ENCODE results near the gene DGKH.

The DGKH gene

GRCh38 chr13:42258747-42259146 lies 210.3 kb downstream of the DGKH start:
- no peak overlapping the region for H2AK5ac ChIP-seq (ENCODE audit: low read depth, low read length)
- H4K8ac ChIP-seq (ENCODE audit: low read depth, low read length): no peak overlapping the region
- no peak overlapping the region for H3K18ac ChIP-seq (ENCODE audit: low read length)
- H2BK120ac ChIP-seq (ENCODE audit: low read depth, low read length): no peak overlapping the region
- no peak overlapping the region for H2BK15ac ChIP-seq (ENCODE audit: low read length)
- H4K91ac ChIP-seq (ENCODE audit: low read depth, low read length, poor library complexity): no peak overlapping the region
- no peak overlapping the region for H3K4me3 ChIP-seq (ENCODE audit: low read length in 2 of 2)
- H3K23ac ChIP-seq (ENCODE audit: low read depth, low read length, poor library complexity): no peak overlapping the region
- H3K4me1 ChIP-seq (ENCODE audit: control insufficient read depth in 2 of 2, insufficient read depth in 1 of 2, low read depth in 1 of 2, low read length in 2 of 2): no peaks in the 10 kb centered on the region
- H3K9ac ChIP-seq (ENCODE audit: low read depth, low read length, poor library complexity): no peak overlapping the region
- WGBS, 2 donors (ENCODE audit: extremely low coverage in 2 of 2, insufficient read length in 2 of 2, insufficient replicate concordance in 1 of 2): no CpG with 5 or more reads among the region's 5 CpGs
- no peak overlapping the region for H2BK5ac ChIP-seq (ENCODE audit: low read length)
- H3K36me3 ChIP-seq (replicated peaks in 1 of 2; ENCODE audit: control insufficient read depth in 2 of 2, insufficient read depth in 2 of 2, low read length in 2 of 2): no peaks in the 10 kb centered on the region
- H3K79me1 ChIP-seq (ENCODE audit: low read depth, low read length): no peaks in the 10 kb centered on the region
- no peak for DNase-seq (ENCODE audit: low spot score)
- H3K14ac ChIP-seq (ENCODE audit: low read length): no peak overlapping the region
- no peak overlapping the region for H2BK12ac ChIP-seq (ENCODE audit: low read length)
- no peak overlapping the region for H3K27ac ChIP-seq (replicated peaks; ENCODE audit: low read length)
- H3K9me3 ChIP-seq (replicated peaks in 1 of 2; ENCODE audit: control insufficient read depth in 2 of 2, insufficient read depth in 1 of 2, low read depth in 1 of 2, low read length in 2 of 2): no peaks in the 10 kb centered on the region
- H3K27me3 ChIP-seq (ENCODE audit: control insufficient read depth in 3 of 3, insufficient read depth in 3 of 3, low read depth in 1 of 3, low read length in 3 of 3): no peaks in the 10 kb centered on the region
- no peak overlapping the region for H3K4me2 ChIP-seq (ENCODE audit: insufficient read depth, low read length, poor library complexity, severe bottlenecking)
- peak overlapping the region; percentile 47 for H2AFZ ChIP-seq (ENCODE audit: low read length)
- H3K4ac ChIP-seq (ENCODE audit: low read length): no peak overlapping the region

GRCh38 chr13:42259515-42259914 lies 211.1 kb downstream of the DGKH start:
- H3K4me2 ChIP-seq (ENCODE audit: insufficient read depth, low read length, poor library complexity, severe bottlenecking): no peak overlapping the region
- DNase-seq (ENCODE audit: low spot score): no peak

GRCh38 chr13:42260903-42261654 lies 212.6 kb downstream of the DGKH start:
- Histone ChIP-seq H3K14ac (ENCODE audit: low read length) (no peak overlapping the region), H4K91ac (ENCODE audit: low read depth, low read length, poor library complexity) (no peak overlapping the region), H2BK5ac (ENCODE audit: low read length) (no peak overlapping the region), H3K4me1 (ENCODE audit: control insufficient read depth in 2 of 2, insufficient read depth in 1 of 2, low read depth in 1 of 2, low read length in 2 of 2) (no peaks in the 10 kb centered on the region), H3K27ac (replicated peaks; ENCODE audit: low read length) (no peak overlapping the region), H3K36me3 (replicated peaks in 1 of 2; ENCODE audit: control insufficient read depth in 2 of 2, insufficient read depth in 2 of 2, low read length in 2 of 2) (no peaks in the 10 kb centered on the region), H3K9me3 (replicated peaks in 1 of 2; ENCODE audit: control insufficient read depth in 2 of 2, insufficient read depth in 1 of 2, low read depth in 1 of 2, low read length in 2 of 2) (no peaks in the 10 kb centered on the region), H2BK15ac (ENCODE audit: low read length) (no peak overlapping the region), H4K8ac (ENCODE audit: low read depth, low read length) (no peak overlapping the region), H2BK12ac (ENCODE audit: low read length) (no peak overlapping the region), H3K4ac (ENCODE audit: low read length) (no peak overlapping the region), H3K79me1 (ENCODE audit: low read depth, low read length) (no peaks in the 10 kb centered on the region), H3K27me3 (ENCODE audit: control insufficient read depth in 3 of 3, insufficient read depth in 3 of 3, low read depth in 1 of 3, low read length in 3 of 3) (no peaks in the 10 kb centered on the region), H3K23ac (ENCODE audit: low read depth, low read length, poor library complexity) (no peak overlapping the region), H3K4me2 (ENCODE audit: insufficient read depth, low read length, poor library complexity, severe bottlenecking) (no peak overlapping the region), H2AK5ac (ENCODE audit: low read depth, low read length) (no peak overlapping the region), H2BK120ac (ENCODE audit: low read depth, low read length) (no peak overlapping the region), H3K9ac (ENCODE audit: low read depth, low read length, poor library complexity) (no peak overlapping the region), H2AFZ (ENCODE audit: low read length) (no peak overlapping the region), H3K18ac (ENCODE audit: low read length) (no peak overlapping the region), H3K4me3 (ENCODE audit: low read length in 2 of 2) (no peak overlapping the region)
- WGBS, 2 donors (ENCODE audit: extremely low coverage in 2 of 2, insufficient read length in 2 of 2, insufficient replicate concordance in 1 of 2): no CpG with 5 or more reads among the region's 8 CpGs
- no peak for DNase-seq (ENCODE audit: low spot score)

More at GRCh38 chr13:42259515-42259914, 211.1 kb downstream of the DGKH start:
- H2AFZ ChIP-seq (ENCODE audit: low read length): peak overlapping the region; percentile 47
- H2BK120ac ChIP-seq (ENCODE audit: low read depth, low read length): no peak overlapping the region
- no CpG with 5 or more reads among the region's 4 CpGs for WGBS, 2 donors (ENCODE audit: extremely low coverage in 2 of 2, insufficient read length in 2 of 2, insufficient replicate concordance in 1 of 2)
- no peak overlapping the region for H3K18ac ChIP-seq (ENCODE audit: low read length)
- H3K27me3 ChIP-seq (ENCODE audit: control insufficient read depth in 3 of 3, insufficient read depth in 3 of 3, low read depth in 1 of 3, low read length in 3 of 3): no peaks in the 10 kb centered on the region
- no peak overlapping the region for H3K4me3 ChIP-seq (ENCODE audit: low read length in 2 of 2)
- H4K8ac ChIP-seq (ENCODE audit: low read depth, low read length): no peak overlapping the region
- H2BK5ac ChIP-seq (ENCODE audit: low read length): no peak overlapping the region
- H3K27ac ChIP-seq (replicated peaks; ENCODE audit: low read length): no peak overlapping the region
- no peaks in the 10 kb centered on the region for H3K36me3 ChIP-seq (replicated peaks in 1 of 2; ENCODE audit: control insufficient read depth in 2 of 2, insufficient read depth in 2 of 2, low read length in 2 of 2)
- H3K9me3 ChIP-seq (replicated peaks in 1 of 2; ENCODE audit: control insufficient read depth in 2 of 2, insufficient read depth in 1 of 2, low read depth in 1 of 2, low read length in 2 of 2): no peaks in the 10 kb centered on the region
- H2BK15ac ChIP-seq (ENCODE audit: low read length): no peak overlapping the region
- H2AK5ac ChIP-seq (ENCODE audit: low read depth, low read length): no peak overlapping the region
- no peaks in the 10 kb centered on the region for H3K79me1 ChIP-seq (ENCODE audit: low read depth, low read length)
- no peak overlapping the region for H3K14ac ChIP-seq (ENCODE audit: low read length)
- H3K4me1 ChIP-seq (ENCODE audit: control insufficient read depth in 2 of 2, insufficient read depth in 1 of 2, low read depth in 1 of 2, low read length in 2 of 2): no peaks in the 10 kb centered on the region
- no peak overlapping the region for H2BK12ac ChIP-seq (ENCODE audit: low read length)
- H3K9ac ChIP-seq (ENCODE audit: low read depth, low read length, poor library complexity): no peak overlapping the region
- H3K23ac ChIP-seq (ENCODE audit: low read depth, low read length, poor library complexity): no peak overlapping the region
- H4K91ac ChIP-seq (ENCODE audit: low read depth, low read length, poor library complexity): no peak overlapping the region
- H3K4ac ChIP-seq (ENCODE audit: low read length): no peak overlapping the region

GRCh38 chr13:42266473-42266872 lies 218.0 kb downstream of the DGKH start:
- no peak overlapping the region for H2BK5ac ChIP-seq (ENCODE audit: low read length)
- no peak overlapping the region for H3K14ac ChIP-seq (ENCODE audit: low read length)
- H2BK12ac ChIP-seq (ENCODE audit: low read length): no peak overlapping the region
- H3K27ac ChIP-seq (replicated peaks; ENCODE audit: low read length): no peak overlapping the region
- H3K4ac ChIP-seq (ENCODE audit: low read length): no peak overlapping the region
- no peak overlapping the region for H3K4me3 ChIP-seq (ENCODE audit: low read length in 2 of 2)
- H2BK120ac ChIP-seq (ENCODE audit: low read depth, low read length): no peak overlapping the region
- DNase-seq (ENCODE audit: low spot score): no peak
- no peak overlapping the region for H2AK5ac ChIP-seq (ENCODE audit: low read depth, low read length)
- peak overlapping the region; percentile 16 for H2AFZ ChIP-seq (ENCODE audit: low read length)
- no peak overlapping the region for H3K18ac ChIP-seq (ENCODE audit: low read length)
- no peak overlapping the region for H4K91ac ChIP-seq (ENCODE audit: low read depth, low read length, poor library complexity)
- H3K4me1 ChIP-seq (ENCODE audit: control insufficient read depth in 2 of 2, insufficient read depth in 1 of 2, low read depth in 1 of 2, low read length in 2 of 2): peaks cover 0 to 1% of the 10 kb centered on the region in 2 donors
- H3K23ac ChIP-seq (ENCODE audit: low read depth, low read length, poor library complexity): no peak overlapping the region
- no peak overlapping the region for H2BK15ac ChIP-seq (ENCODE audit: low read length)
- H3K36me3 ChIP-seq (replicated peaks in 1 of 2; ENCODE audit: control insufficient read depth in 2 of 2, insufficient read depth in 2 of 2, low read length in 2 of 2): no peaks in the 10 kb centered on the region
- no CpG with 5 or more reads among the region's 3 CpGs for WGBS, 2 donors (ENCODE audit: extremely low coverage in 2 of 2, insufficient read length in 2 of 2, insufficient replicate concordance in 1 of 2)
- H3K79me1 ChIP-seq (ENCODE audit: low read depth, low read length): no peaks in the 10 kb centered on the region
- H3K9me3 ChIP-seq (replicated peaks in 1 of 2; ENCODE audit: control insufficient read depth in 2 of 2, insufficient read depth in 1 of 2, low read depth in 1 of 2, low read length in 2 of 2): peaks cover 4 to 7% of the 10 kb centered on the region in 2 donors
- H4K8ac ChIP-seq (ENCODE audit: low read depth, low read length): no peak overlapping the region
- H3K9ac ChIP-seq (ENCODE audit: low read depth, low read length, poor library complexity): no peak overlapping the region
- H3K4me2 ChIP-seq (ENCODE audit: insufficient read depth, low read length, poor library complexity, severe bottlenecking): no peak overlapping the region
- no peaks in the 10 kb centered on the region for H3K27me3 ChIP-seq (ENCODE audit: control insufficient read depth in 3 of 3, insufficient read depth in 3 of 3, low read depth in 1 of 3, low read length in 3 of 3)

Measured in neuronal stem cell (in vitro differentiated cells).